SHP77 (cell line): Measurements from ENCODE around the gene ECT2.
A peak's percentile ranks its signal among the peaks of the same experiment; 100 is the strongest.
"Not testable (repeated sequence)": the region's sequence is repeated elsewhere in the genome, so short reads cannot be mapped to it uniquely, and the experiment has no call there.

ENCODE experiments used
- DNase-seq, 2 experiments: peaks; one replicate each; lab custom pipeline; 2025; lab: John Stamatoyannopoulos, UW

Gene ECT2

GRCh38 chr3:172735014-172735413 is 15.5 kb upstream of the ECT2 start:
- no peak for DNase-seq

GRCh38 chr3:172739462-172739861 is 11.1 kb upstream of the ECT2 start:
- no peak for DNase-seq

- no peak for DNase-seq
Observed at GRCh38 chr3:172746475-172746874, 4.1 kb upstream of the ECT2 start.

GRCh38 chr3:172749230-172749965 is 1.1 kb upstream of the ECT2 start:
- no peak for DNase-seq

GRCh38 chr3:172750069-172750367 is 508 bp upstream of the ECT2 start:
- no peak for DNase-seq

- DNase-seq, result peak in 1 of 2 experiments; percentile 9
Observed at GRCh38 chr3:172751175-172751704, 714 bp downstream of the ECT2 start.

- DNase-seq, result no peak
Observed at GRCh38 chr3:172752651-172753050, 2.1 kb downstream of the ECT2 start.

- no peak for DNase-seq
Observed at GRCh38 chr3:172753125-172753524, 2.6 kb downstream of the ECT2 start.

- DNase-seq, result not testable (repeated sequence)
Observed at GRCh38 chr3:172760416-172760815, 9.9 kb downstream of the ECT2 start.

GRCh38 chr3:172766241-172766640 is 15.7 kb downstream of the ECT2 start:
- no peak for DNase-seq

GRCh38 chr3:172766718-172767405 is 16.3 kb downstream of the ECT2 start:
- no peak for DNase-seq

GRCh38 chr3:172770382-172770781 is 19.9 kb downstream of the ECT2 start:
- DNase-seq, result no peak

GRCh38 chr3:172771672-172772071 is 21.1 kb downstream of the ECT2 start:
- no peak for DNase-seq

GRCh38 chr3:172776049-172776717 is 25.7 kb downstream of the ECT2 start:
- DNase-seq, result no peak

GRCh38 chr3:172777901-172778300 is 27.4 kb downstream of the ECT2 start:
- no peak for DNase-seq

- DNase-seq, result no peak
Observed at GRCh38 chr3:172782235-172782634, 31.7 kb downstream of the ECT2 start.

- DNase-seq, result no peak
Observed at GRCh38 chr3:172786036-172786435, 35.5 kb downstream of the ECT2 start.

GRCh38 chr3:172787019-172787418 is 36.5 kb downstream of the ECT2 start:
- no peak for DNase-seq

GRCh38 chr3:172787746-172788145 is 37.2 kb downstream of the ECT2 start:
- no peak for DNase-seq

GRCh38 chr3:172799246-172799645 is 48.7 kb downstream of the ECT2 start:
- no peak for DNase-seq

- no peak for DNase-seq
Observed at GRCh38 chr3:172800156-172800555, 49.6 kb downstream of the ECT2 start.

- no peak for DNase-seq
Observed at GRCh38 chr3:172803489-172803888, 53.0 kb downstream of the ECT2 start.

GRCh38 chr3:172804323-172804722 is 53.8 kb downstream of the ECT2 start:
- no peak for DNase-seq
